Measurements from ENCODE around the gene TENM4. TPM values are rescaled to one million over a fixed set of nuclear protein-coding genes. Genes with fewer than 3 reads are reported as not detected.

Gene TENM4
- total and polyA plus RNA-seq, 11 donors: 0.08 to 6.4 (median 1.0) TPM

DNA sequence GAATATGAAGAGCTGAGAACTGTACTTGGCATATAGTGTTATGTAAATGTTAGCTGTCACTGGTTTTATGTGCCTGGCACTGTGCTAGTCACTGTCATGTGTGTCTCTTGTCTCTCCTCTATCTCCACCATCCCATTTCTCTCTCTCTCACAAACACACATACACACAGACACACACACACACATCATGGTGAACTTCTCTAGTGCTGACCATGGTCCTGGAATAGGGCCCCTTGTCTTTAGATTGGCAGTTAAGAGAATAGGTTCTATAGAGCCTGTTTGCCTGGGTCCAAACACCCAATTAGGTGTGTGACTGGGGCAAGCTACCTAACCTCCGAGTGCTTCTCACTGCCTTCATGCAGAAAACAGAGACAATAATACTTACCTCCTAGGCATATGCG, 756.5 kb downstream of the TENM4 start:
- ATAC-seq: no peak
- intact Hi-C loops (cut with DNase I): no loop called here
- H3K27me3 ChIP-seq: no peaks in the 10 kb centered on the region
- TF ChIP-seq POLR2A (IDR thresholded peaks at IDR 0.05): no peak
- TF ChIP-seq, protein P1, sequence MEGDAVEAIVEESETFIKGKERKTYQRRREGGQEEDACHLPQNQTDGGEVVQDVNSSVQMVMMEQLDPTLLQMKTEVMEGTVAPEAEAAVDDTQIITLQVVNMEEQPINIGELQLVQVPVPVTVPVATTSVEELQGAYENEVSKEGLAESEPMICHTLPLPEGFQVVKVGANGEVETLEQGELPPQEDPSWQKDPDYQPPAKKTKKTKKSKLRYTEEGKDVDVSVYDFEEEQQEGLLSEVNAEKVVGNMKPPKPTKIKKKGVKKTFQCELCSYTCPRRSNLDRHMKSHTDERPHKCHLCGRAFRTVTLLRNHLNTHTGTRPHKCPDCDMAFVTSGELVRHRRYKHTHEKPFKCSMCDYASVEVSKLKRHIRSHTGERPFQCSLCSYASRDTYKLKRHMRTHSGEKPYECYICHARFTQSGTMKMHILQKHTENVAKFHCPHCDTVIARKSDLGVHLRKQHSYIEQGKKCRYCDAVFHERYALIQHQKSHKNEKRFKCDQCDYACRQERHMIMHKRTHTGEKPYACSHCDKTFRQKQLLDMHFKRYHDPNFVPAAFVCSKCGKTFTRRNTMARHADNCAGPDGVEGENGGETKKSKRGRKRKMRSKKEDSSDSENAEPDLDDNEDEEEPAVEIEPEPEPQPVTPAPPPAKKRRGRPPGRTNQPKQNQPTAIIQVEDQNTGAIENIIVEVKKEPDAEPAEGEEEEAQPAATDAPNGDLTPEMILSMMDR (IDR thresholded peaks at IDR 0.05): no peak
- H3K4me1 ChIP-seq: no peaks in the 10 kb centered on the region
- no peak overlapping the region for H3K4me3 ChIP-seq
- H3K36me3 ChIP-seq: no peaks in the 10 kb centered on the region
- H3K27ac ChIP-seq: no peak overlapping the region
- WGBS, 4 donors: 86 to 97% (median 91%) methylated on average over 2 of the region's 2 CpGs
- DNase-seq: no peak
- no peaks in the 10 kb centered on the region for H3K9me3 ChIP-seq

DNA sequence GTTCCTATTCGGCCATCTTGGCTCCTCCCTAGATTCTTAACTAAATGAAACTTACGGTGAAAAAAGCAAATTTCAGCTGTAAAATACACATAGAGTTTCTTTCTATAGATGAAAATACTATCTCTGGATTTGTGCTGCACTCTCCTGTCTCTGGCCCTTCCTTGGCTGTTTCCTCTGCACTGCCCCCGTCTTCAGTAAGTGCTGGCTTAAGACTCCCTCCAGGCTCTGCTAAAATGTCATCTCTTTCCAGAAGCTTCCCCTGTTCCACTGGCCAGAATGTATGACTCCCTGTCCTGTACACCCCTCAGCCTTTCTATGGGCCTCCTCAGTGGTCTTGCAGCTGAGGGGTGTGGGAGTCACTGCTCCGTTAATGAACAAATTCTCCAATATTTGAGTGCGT, 757.1 kb downstream of the TENM4 start:
- Histone ChIP-seq H3K27ac (no peak overlapping the region), H3K9me3 (no peaks in the 10 kb centered on the region), H3K4me1 (no peaks in the 10 kb centered on the region), H3K36me3 (no peaks in the 10 kb centered on the region), H3K27me3 (no peaks in the 10 kb centered on the region), H3K4me3 (no peak overlapping the region)
- DNase-seq: no peak
- TF ChIP-seq, protein P1 (IDR thresholded peaks at IDR 0.05): no peak
- no peak for TF ChIP-seq POLR2A (IDR thresholded peaks at IDR 0.05)
- intact Hi-C loops (cut with DNase I): no loop called here
- no peak for ATAC-seq
- WGBS, 4 donors: 86 to 93% (median 92%) methylated on average over 5 of the region's 5 CpGs

DNA sequence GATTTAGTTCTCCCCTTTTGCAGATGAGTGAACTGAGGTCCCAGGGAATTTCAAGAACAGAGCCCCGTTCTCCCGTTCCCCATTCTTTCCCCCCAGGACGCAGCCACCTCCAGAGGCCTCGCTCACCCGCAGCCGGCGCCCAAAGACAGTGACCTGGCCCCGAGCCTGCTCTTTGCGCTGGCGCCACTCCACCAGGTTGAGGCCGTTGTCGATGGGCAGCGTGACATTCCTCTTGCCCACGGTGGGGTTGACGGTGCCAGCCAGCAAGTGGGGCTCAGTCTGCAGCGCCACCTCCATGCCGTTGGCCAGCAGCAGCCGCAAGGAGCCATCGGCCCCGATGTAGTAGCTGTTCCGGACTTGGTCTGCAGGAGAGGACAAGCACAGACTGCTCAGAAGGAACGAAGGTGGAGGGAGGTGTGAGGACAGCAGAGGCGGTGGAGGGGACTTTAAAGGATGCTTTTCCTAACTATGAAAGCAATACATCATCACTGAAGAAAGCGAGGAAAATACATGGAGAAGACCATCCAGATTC, 764.7 kb downstream of the TENM4 start:
- DNase-seq (no peak), ATAC-seq (no peak)
- TF ChIP-seq, protein P1 (IDR thresholded peaks at IDR 0.05): no peak
- no peak for TF ChIP-seq POLR2A (IDR thresholded peaks at IDR 0.05)
- no peaks in the 10 kb centered on the region for H3K4me1 ChIP-seq
- H3K27ac ChIP-seq: no peak overlapping the region
- H3K27me3 ChIP-seq: no peaks in the 10 kb centered on the region
- intact Hi-C loops (cut with DNase I): no loop called here
- no peak overlapping the region for H3K4me3 ChIP-seq
- no peaks in the 10 kb centered on the region for H3K9me3 ChIP-seq
- no peaks in the 10 kb centered on the region for H3K36me3 ChIP-seq
- 91 to 95% (median 92%) methylated on average over 19 to 24 of the region's 24 CpGs for WGBS, 4 donors

DNA sequence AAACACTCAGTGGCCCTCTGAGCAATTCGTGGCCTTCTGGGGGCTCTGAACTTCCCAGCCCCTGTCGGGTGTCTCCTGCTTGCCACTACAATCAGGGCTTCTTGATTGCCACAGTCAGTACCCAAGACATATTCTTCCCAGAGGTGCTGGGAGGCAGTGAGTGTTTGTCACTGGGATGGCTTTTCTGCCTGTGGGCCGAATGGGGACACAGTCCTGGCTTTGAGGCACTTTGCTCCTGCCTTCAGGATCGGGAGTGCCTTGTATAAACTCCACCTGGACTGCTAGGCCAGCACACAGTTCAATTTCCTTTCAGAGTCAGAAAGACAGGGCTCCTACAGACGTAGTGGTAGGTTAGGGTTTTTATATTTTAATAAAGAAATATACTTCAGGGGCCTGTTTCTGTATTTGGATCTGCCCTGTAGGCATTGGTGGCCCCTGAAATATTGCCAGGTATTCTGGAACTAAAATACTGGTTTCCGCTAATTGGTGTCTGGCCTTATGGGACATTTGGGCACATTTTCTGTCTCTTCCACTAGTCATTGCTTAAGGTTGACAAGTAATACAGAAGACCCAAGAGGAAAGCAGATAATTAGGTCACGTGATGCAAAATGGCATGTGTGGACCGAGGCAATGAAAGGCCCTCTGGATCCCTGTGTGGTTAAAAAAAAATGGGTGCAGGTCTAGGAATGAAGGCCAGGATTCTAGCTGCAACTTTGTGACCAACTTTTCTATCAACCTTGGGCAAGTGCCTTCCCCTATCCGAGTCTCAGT, 767.8 kb downstream of the TENM4 start:
- intact Hi-C loops (cut with DNase I): no loop called here
- Histone ChIP-seq H3K36me3 (no peaks in the 10 kb centered on the region), H3K4me1 (no peaks in the 10 kb centered on the region), H3K9me3 (no peaks in the 10 kb centered on the region), H3K27ac (no peak overlapping the region), H3K27me3 (no peaks in the 10 kb centered on the region), H3K4me3 (no peak overlapping the region)
- no peak for ATAC-seq
- WGBS, 4 donors: 74 to 87% (median 79%) methylated on average over 9 of the region's 9 CpGs
- TF ChIP-seq, protein P1 (IDR thresholded peaks at IDR 0.05): no peak
- TF ChIP-seq POLR2A (IDR thresholded peaks at IDR 0.05): no peak
- DNase-seq: no peak

All from heart left ventricle (tissue), 16 donors.